Upper lobe of right lung (tissue), 1 donor: Measurements from ENCODE around the gene FRMD4A. TPM values are rescaled to one million over a fixed set of nuclear protein-coding genes. Genes with fewer than 3 reads are reported as not detected.
A peak's percentile ranks its signal among the peaks of the same experiment; 100 is the strongest.
"Not testable (repeated sequence)": the region's sequence is repeated elsewhere in the genome, so short reads cannot be mapped to it uniquely, and the experiment has no call there.

ENCODE experiments used
- ATAC-seq: fragments of 200-7000 bp; cut with Tn5 transposase; one replicate; pipeline ENCODE4 v1.9.1; 2020; ENCODE audit warnings: mild to moderate bottlenecking, moderate library complexity
- DNase-seq: peaks from one replicate; pipeline ENCODE4 v3.0.0-alpha.2; 2020
- H3K27ac ChIP-seq: fragments of 200-600 bp; one replicate; pipeline ENCODE4 v1.8.0; 2022
- H3K27me3 ChIP-seq: fragments of 200-600 bp; one replicate; pipeline ENCODE4 v1.8.0; 2022; ENCODE audit warnings: mild to moderate bottlenecking
- H3K36me3 ChIP-seq: fragments of 200-600 bp; one replicate; pipeline ENCODE4 v1.8.0; 2022
- H3K4me1 ChIP-seq: fragments of 200-600 bp; one replicate; pipeline ENCODE4 v1.8.0; 2022
- H3K4me3 ChIP-seq: fragments of 200-600 bp; one replicate; pipeline ENCODE4 v1.8.0; 2022; ENCODE audit warnings: mild to moderate bottlenecking
- H3K9me3 ChIP-seq: fragments of 200-600 bp; one replicate; pipeline ENCODE4 v1.8.0; 2022
- CTCF ChIP-seq: fragments of 200-600 bp; IDR thresholded peaks from one replicate; pipeline ENCODE4 v1.8.0; 2022; ENCODE audit warnings: antibody characterized with exemption
- intact Hi-C: fragments of 100-400 bp; cut with DNase I; formaldehyde crosslinking; loops from one replicate; pipeline ENCODE4 v1.11.0; 2022
- total RNA-seq: library from RNA; stranded (reverse); fragmentation: NEBNext Ultra II Directional; extraction: Animal tissue kit (Norgen Biotek cat#: 25700); gene quantifications from one replicate; pipeline ENCODE4 v1.2.1, GENCODE V29; 2021
- donor health status: DM: no; HTN: yes; CAD: no; lungs with severe emphysema.

FRMD4A gene
- total RNA-seq, 1 donor from 2014 or later = 38.3 TPM

- Histone ChIP-seq H3K27ac (no peak overlapping the region), H3K9me3 (no peaks in the 10 kb centered on the region), H3K27me3 (no peaks in the 10 kb centered on the region), H3K36me3 (no peaks in the 10 kb centered on the region), H3K4me3 (no peak overlapping the region), H3K4me1 (peaks cover 15% of the 10 kb centered on the region)
- DNase-seq = no peak
- TF ChIP-seq CTCF = no peak
- intact Hi-C loops = no loop called here
- no peak for ATAC-seq
Observed at GRCh38 chr10:14071956-14072355, 258.8 kb downstream of the FRMD4A start.

GRCh38 chr10:14068601-14069250 lies 262.0 kb downstream of the FRMD4A start:
- DNase-seq = no peak
- Histone ChIP-seq H3K4me3 (no peak overlapping the region), H3K4me1 (peaks cover 12% of the 10 kb centered on the region), H3K36me3 (no peaks in the 10 kb centered on the region), H3K27me3 (no peaks in the 10 kb centered on the region), H3K27ac (no peak overlapping the region), H3K9me3 (no peaks in the 10 kb centered on the region)
- intact Hi-C loops = no loop called here
- no peak for ATAC-seq
- TF ChIP-seq CTCF = no peak

- ATAC-seq, DNase-seq: not testable (repeated sequence)
Observed at GRCh38 chr10:14067638-14068037, 263.1 kb downstream of the FRMD4A start.

GRCh38 chr10:14066106-14066505 lies 264.6 kb downstream of the FRMD4A start:
- peaks cover 17% of the 10 kb centered on the region for H3K4me1 ChIP-seq
- H3K27ac ChIP-seq = no peak overlapping the region
- TF ChIP-seq CTCF = no peak
- H3K4me3 ChIP-seq = no peak overlapping the region
- DNase-seq (no peak), ATAC-seq (no peak)
- no peaks in the 10 kb centered on the region for H3K27me3 ChIP-seq
- no peaks in the 10 kb centered on the region for H3K9me3 ChIP-seq
- H3K36me3 ChIP-seq = no peaks in the 10 kb centered on the region
- intact Hi-C loops = no loop called here

More at GRCh38 chr10:14067638-14068037, 263.1 kb downstream of the FRMD4A start:
- H3K27me3 ChIP-seq, H3K4me3 ChIP-seq, H3K9me3 ChIP-seq, intact Hi-C loops, H3K27ac ChIP-seq, H3K36me3 ChIP-seq: not testable (repeated sequence)
- H3K4me1 ChIP-seq = peaks cover 15% of the 10 kb centered on the region

GRCh38 chr10:14063531-14064285 lies 267.0 kb downstream of the FRMD4A start:
- Histone ChIP-seq H3K27me3 (no peaks in the 10 kb centered on the region), H3K9me3 (no peaks in the 10 kb centered on the region), H3K36me3 (no peaks in the 10 kb centered on the region), H3K4me3 (no peak overlapping the region), H3K4me1 (peaks cover 17% of the 10 kb centered on the region), H3K27ac (peak overlapping the region; percentile 65)
- no peak for TF ChIP-seq CTCF
- DNase-seq (no peak), ATAC-seq (peak; percentile 93)
- intact Hi-C loops = no loop called here

GRCh38 chr10:14062528-14063260 lies 268.0 kb downstream of the FRMD4A start:
- intact Hi-C loops = no loop called here
- H3K27me3 ChIP-seq = no peaks in the 10 kb centered on the region
- no peaks in the 10 kb centered on the region for H3K36me3 ChIP-seq
- no peak overlapping the region for H3K4me3 ChIP-seq
- peaks cover 17% of the 10 kb centered on the region for H3K4me1 ChIP-seq
- no peak for TF ChIP-seq CTCF
- H3K9me3 ChIP-seq = no peaks in the 10 kb centered on the region
- no peak for DNase-seq
- H3K27ac ChIP-seq = peak overlapping the region; percentile 65
- peak; percentile 45 for ATAC-seq
